Activated CD8-positive, alpha-beta memory T cell treated with anti-CD3 and anti-CD28 coated beads, Interleukin-2, amount 50 U/mL, for 48 hours (primary cell): Measurements from ENCODE around the gene ATOH8.

Experiments
- DNase-seq: peaks from one replicate; pipeline ENCODE4 v3.0.0-alpha.2; 2020

ATOH8 gene

GRCh38 chr2:85773692-85774091, 19.9 kb downstream of the ATOH8 start:
- no peak for DNase-seq

GRCh38 chr2:85774126-85774978, 20.6 kb downstream of the ATOH8 start:
- no peak for DNase-seq

- no peak for DNase-seq
Observed at GRCh38 chr2:85775406-85776381, 21.9 kb downstream of the ATOH8 start.

GRCh38 chr2:85776672-85777071, 22.9 kb downstream of the ATOH8 start:
- no peak for DNase-seq

GRCh38 chr2:85777441-85777861, 23.7 kb downstream of the ATOH8 start:
- no peak for DNase-seq

- no peak for DNase-seq
Observed at GRCh38 chr2:85778646-85779379, 25.0 kb downstream of the ATOH8 start.

GRCh38 chr2:85779641-85780315, 26.0 kb downstream of the ATOH8 start:
- no peak for DNase-seq

- no peak for DNase-seq
Observed at GRCh38 chr2:85780316-85781012, 26.7 kb downstream of the ATOH8 start.

GRCh38 chr2:85781013-85781332, 27.2 kb downstream of the ATOH8 start:
- DNase-seq, result no peak

- no peak for DNase-seq
Observed at GRCh38 chr2:85783796-85784195, 30.0 kb downstream of the ATOH8 start.

GRCh38 chr2:85784474-85784986, 30.7 kb downstream of the ATOH8 start:
- DNase-seq, result no peak

GRCh38 chr2:85785027-85785822, 31.4 kb downstream of the ATOH8 start:
- DNase-seq, result no peak

GRCh38 chr2:85785871-85786270, 32.1 kb downstream of the ATOH8 start:
- no peak for DNase-seq

- DNase-seq, result no peak
Observed at GRCh38 chr2:85786444-85786843, 32.7 kb downstream of the ATOH8 start.

- no peak for DNase-seq
Observed at GRCh38 chr2:85786865-85787264, 33.1 kb downstream of the ATOH8 start.

- no peak for DNase-seq
Observed at GRCh38 chr2:85787282-85787980, 33.6 kb downstream of the ATOH8 start.

GRCh38 chr2:85787981-85788340, 34.2 kb downstream of the ATOH8 start:
- no peak for DNase-seq

- no peak for DNase-seq
Observed at GRCh38 chr2:85788603-85789002, 34.8 kb downstream of the ATOH8 start.

- no peak for DNase-seq
Observed at GRCh38 chr2:85789271-85789670, 35.5 kb downstream of the ATOH8 start.

GRCh38 chr2:85790032-85790431, 36.2 kb downstream of the ATOH8 start:
- no peak for DNase-seq
